Keratinocyte (primary cell): ENCODE data around the gene RNF207. TPM values are rescaled to one million over a fixed set of nuclear protein-coding genes. Genes with fewer than 3 reads are reported as not detected.

Experiments
- DNase-seq: peaks from one replicate; pipeline ENCODE4 v3.0.0-alpha.2; 2011; ENCODE audit warnings: low read depth, missing footprints, low spot score
- FAIRE-seq: peaks from 2 replicates; lab custom pipeline; 2011; peaks lifted over from hg19 to GRCh38; lab: Jason Lieb, UNC
- H2AFZ ChIP-seq: 2 replicates; pipeline ENCODE4 v1.6.0; 2012; ENCODE audit warnings: low read length, control low read depth, inconsistent platforms; ENCODE audit not compliant: control insufficient read depth
- H3K27ac ChIP-seq: 2 replicates; pipeline ENCODE4 v1.5.1; 2011; ENCODE audit warnings: low read length; ENCODE audit not compliant: control insufficient read depth, insufficient read depth
- H3K27me3 ChIP-seq: 3 replicates; pipeline ENCODE4 v1.6.0; 2011; ENCODE audit warnings: low read length; ENCODE audit not compliant: control insufficient read depth, insufficient read depth; ENCODE audit errors: extremely low read depth
- H3K36me3 ChIP-seq, 2 experiments: 2 replicates in 1 of 2; 3 replicates in 1 of 2; pipeline ENCODE4 v1.5.1; 2011; ENCODE audit warnings: low read length in 2 of 2, mild to moderate bottlenecking in 1 of 2; ENCODE audit not compliant: control insufficient read depth in 2 of 2, insufficient read depth in 2 of 2; ENCODE audit errors: extremely low read depth in 1 of 2
- H3K4me1 ChIP-seq: 3 replicates; pipeline ENCODE4 v1.5.1; 2011; ENCODE audit warnings: low read length; ENCODE audit not compliant: control insufficient read depth, insufficient read depth; ENCODE audit errors: extremely low read depth
- H3K4me2 ChIP-seq: 3 replicates; pipeline ENCODE4 v1.6.0; 2011; ENCODE audit warnings: low read depth, low read length; ENCODE audit not compliant: control insufficient read depth, insufficient read depth; ENCODE audit errors: extremely low read depth
- H3K4me3 ChIP-seq, 3 experiments: fragments of 200-600 bp in 1 of 3; sonication (generic) in 1 of 3; 2 replicates in 2 of 3; 3 replicates in 1 of 3; pipeline ENCODE4 v1.5.1; 2011 to 2016; ENCODE audit warnings: low read length in 3 of 3, mild to moderate bottlenecking in 3 of 3, control low read depth in 2 of 3, inconsistent platforms in 1 of 3, low read depth in 1 of 3, mixed read lengths in 1 of 3, mixed run types in 1 of 3, moderate library complexity in 1 of 3; ENCODE audit not compliant: control insufficient read depth in 2 of 3, insufficient read depth in 2 of 3; ENCODE audit errors: extremely low read depth in 1 of 3
- H3K79me2 ChIP-seq: 2 replicates; pipeline ENCODE4 v1.6.0; 2012; ENCODE audit warnings: low read length; ENCODE audit not compliant: control insufficient read depth, insufficient read depth
- H3K9ac ChIP-seq: 3 replicates; pipeline ENCODE4 v1.6.0; 2011; ENCODE audit warnings: low read length; ENCODE audit not compliant: control insufficient read depth, insufficient read depth; ENCODE audit errors: extremely low read depth
- H3K9me1 ChIP-seq: 3 replicates; pipeline ENCODE4 v1.6.0; 2011; ENCODE audit warnings: low read length; ENCODE audit not compliant: control insufficient read depth, insufficient read depth; ENCODE audit errors: extremely low read depth
- H3K9me3 ChIP-seq: 2 replicates; pipeline ENCODE4 v1.5.1; 2012; ENCODE audit warnings: low read depth, low read length; ENCODE audit not compliant: control insufficient read depth
- H4K20me1 ChIP-seq: 3 replicates; pipeline ENCODE4 v1.6.0; 2011; ENCODE audit warnings: low read length; ENCODE audit not compliant: control insufficient read depth, insufficient read depth; ENCODE audit errors: extremely low read depth
- CTCF ChIP-seq, 3 experiments: IDR thresholded peaks in 1 of 3; conservative IDR thresholded peaks in 1 of 3; optimal IDR thresholded peaks in 1 of 3; 2 replicates in 2 of 3; 3 replicates in 1 of 3; pipeline versions ENCODE3 to v1.5.1; 2011; ENCODE audit warnings: low read length in 3 of 3, mild to moderate bottlenecking in 3 of 3, moderate library complexity in 2 of 3, control low read depth in 1 of 3, inconsistent platforms in 1 of 3; ENCODE audit not compliant: insufficient read depth in 2 of 3; ENCODE audit errors: extremely low read depth in 1 of 3
- EZH2 ChIP-seq: IDR thresholded peaks from one replicate; pipeline ENCODE4 v1.6.1; 2012; ENCODE audit warnings: inconsistent platforms, mild to moderate bottlenecking, low read length, moderate library complexity
- dilution Hi-C: fragments of 300-500 bp; cut with MboI; formaldehyde crosslinking; loops from one replicate; pipeline ENCODE4 v1.7.0; 2020; ENCODE audit warnings: low sequenced_read_pairs; ENCODE audit not compliant: extremely low pct_ligation_motif_present
- polyA plus RNA-seq, 5 experiments: library from polyadenylated mRNA; depleted of rRNA in 3 of 5; stranded (reverse) in 3 of 5; stranded (forward) in 1 of 5; unstranded in 1 of 5; fragments of >200 nt; gene quantifications; 1 replicate in 1 of 5; 2 replicates in 3 of 5; 3 replicates in 1 of 5; pipeline versions ENCODE4 v1.2.1 to v1.2.3, GENCODE V29; 2011 to 2012; ENCODE audit warnings: missing spikeins in 2 of 5, low read depth in 1 of 5, low replicate concordance in 1 of 5

Gene RNF207
- polyA plus RNA-seq, 1 donor (not counting 4 experiments of a cell fraction or from before 2014, with no cell fraction given) = 6.1 TPM

GRCh38 chr1:6207921-6208320 lies 2.0 kb downstream of the RNF207 start:
- FAIRE-seq (no peak), DNase-seq (no peak)
- Histone ChIP-seq H3K4me1 (peaks cover 9% of the 10 kb centered on the region), H3K79me2 (no peaks in the 10 kb centered on the region), H2AFZ (no peak overlapping the region), H3K9me1 (no peaks in the 10 kb centered on the region), H4K20me1 (no peaks in the 10 kb centered on the region), H3K27ac (no peak overlapping the region), H3K4me3 (no peak overlapping the region), H3K36me3 (no peaks in the 10 kb centered on the region), H3K27me3 (no peaks in the 10 kb centered on the region), H3K9ac (no peak overlapping the region), H3K4me2 (no peak overlapping the region), H3K9me3 (no peaks in the 10 kb centered on the region)
- no peak for TF ChIP-seq EZH2
- no peak for TF ChIP-seq CTCF (optimal IDR thresholded peaks at IDR 0.05 in 1 of 3, IDR thresholded peaks at IDR 0.05 in 1 of 3, conservative IDR thresholded peaks at IDR 0.05 in 1 of 3; ENCODE audit: extremely low read depth in 1 of 3, insufficient read depth in 2 of 3, low read length in 3 of 3)
- dilution Hi-C loops = no loop called here

GRCh38 chr1:6208723-6209660 lies 3.1 kb downstream of the RNF207 start:
- Histone ChIP-seq H3K27me3 (no peaks in the 10 kb centered on the region), H3K27ac (no peak overlapping the region), H3K79me2 (no peaks in the 10 kb centered on the region), H3K36me3 (no peaks in the 10 kb centered on the region), H3K9ac (no peak overlapping the region), H3K9me3 (no peaks in the 10 kb centered on the region), H2AFZ (no peak overlapping the region), H3K4me1 (peaks cover 9% of the 10 kb centered on the region), H3K9me1 (no peaks in the 10 kb centered on the region), H3K4me3 (no peak overlapping the region), H4K20me1 (no peaks in the 10 kb centered on the region), H3K4me2 (peak overlapping the region; percentile 22)
- TF ChIP-seq CTCF (optimal IDR thresholded peaks at IDR 0.05 in 1 of 3, IDR thresholded peaks at IDR 0.05 in 1 of 3, conservative IDR thresholded peaks at IDR 0.05 in 1 of 3; ENCODE audit: extremely low read depth in 1 of 3, insufficient read depth in 2 of 3, low read length in 3 of 3) = peak; percentile 32 to 74 (median 48)
- TF ChIP-seq EZH2 = no peak
- DNase-seq (no peak), FAIRE-seq (no peak)
- dilution Hi-C loops = no loop called here
